Inflammatory macrophage treated with lipopolysaccharide for 4 hours (primary cell): Measurements from ENCODE around the gene NKAIN2.
A peak's percentile ranks its signal among the peaks of the same experiment; 100 is the strongest.

Experiments
- DNase-seq: peaks from one replicate; pipeline ENCODE4 v3.0.0-alpha.2; 2020

The NKAIN2 gene

DNA sequence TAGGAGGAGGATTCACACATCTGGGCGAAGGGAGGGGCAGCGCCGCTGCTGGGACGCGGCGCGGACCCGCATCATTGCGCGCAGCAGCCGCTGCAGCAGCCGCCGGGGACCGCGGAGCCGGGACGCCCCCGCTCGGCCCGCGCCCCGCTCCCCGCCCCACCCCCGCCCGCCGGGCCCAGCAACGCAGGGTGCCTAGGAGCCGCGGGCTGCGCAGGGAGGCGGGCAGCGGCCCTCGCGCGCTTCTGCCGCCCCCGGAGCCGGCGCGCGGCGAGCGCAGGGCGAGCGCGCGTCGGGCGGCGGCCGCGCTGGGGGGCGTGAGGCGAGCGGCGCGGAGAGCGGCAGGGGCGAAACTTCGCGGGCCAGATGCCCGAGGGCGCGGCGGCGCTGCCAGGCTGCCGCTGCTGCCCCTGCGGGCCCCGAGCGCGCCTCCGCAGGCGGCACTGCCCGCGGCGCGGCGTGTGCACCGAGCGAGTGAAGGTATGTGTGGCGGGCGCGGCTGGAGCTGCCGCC lies at the start of gene NKAIN2:
TSS of gene NKAIN2 (plus strand) at position 362 of the 510 bp plus-strand sequence.
- peak; percentile 1 for DNase-seq

- DNase-seq, result no peak
These were observed 44.2 kb upstream of the NKAIN2 start for GRCh38 chr6:123759472-123759871.

DNA sequence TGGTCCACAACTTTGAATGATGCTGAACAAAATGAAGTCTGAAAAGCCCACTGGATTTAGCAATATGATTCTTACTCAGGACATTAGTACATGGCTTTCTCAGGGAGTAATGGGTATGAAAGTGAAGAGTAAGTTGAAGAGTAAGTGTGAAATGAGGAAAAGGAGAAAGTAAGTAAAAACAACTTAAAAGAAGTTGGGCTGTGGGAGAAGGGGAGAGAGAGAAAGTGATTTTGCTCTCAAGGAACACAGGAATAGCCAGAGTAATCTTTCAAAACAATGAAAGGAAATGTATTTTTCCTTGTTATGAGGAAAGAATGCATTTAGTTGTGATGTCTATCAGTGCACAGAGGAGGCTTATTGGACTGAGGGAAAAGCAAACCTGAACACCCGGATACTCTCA lies 39.8 kb upstream of the NKAIN2 start:
- no peak for DNase-seq

- no peak for DNase-seq
These were observed 38.9 kb upstream of the NKAIN2 start for GRCh38 chr6:123764722-123765121.

- DNase-seq, result no peak
These were observed 34.7 kb upstream of the NKAIN2 start for GRCh38 chr6:123768921-123769320.

DNA sequence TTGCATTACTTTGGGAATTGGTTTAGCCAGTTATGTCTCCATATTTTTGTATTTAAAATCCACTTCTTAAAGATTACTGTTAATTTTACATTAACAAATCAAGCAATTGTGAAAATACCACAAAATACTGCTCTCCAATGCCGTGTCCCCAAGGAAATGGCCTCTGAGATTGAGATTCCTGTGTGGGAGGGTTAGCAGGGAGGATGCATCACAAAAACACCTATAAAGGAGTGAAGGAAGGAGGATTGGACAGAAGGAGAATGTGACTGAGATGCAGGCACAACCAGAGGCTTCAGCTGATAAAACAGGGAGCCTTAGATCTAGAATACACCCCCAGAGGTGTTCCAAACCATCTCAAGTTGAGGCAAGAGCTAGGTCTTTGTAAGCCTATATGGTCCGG lies 34.2 kb upstream of the NKAIN2 start:
- DNase-seq, result no peak

GRCh38 chr6:123770247-123770949 lies 33.3 kb upstream of the NKAIN2 start:
- DNase-seq, result no peak

- no peak for DNase-seq
These were observed 32.5 kb upstream of the NKAIN2 start for GRCh38 chr6:123771126-123771525.

DNA sequence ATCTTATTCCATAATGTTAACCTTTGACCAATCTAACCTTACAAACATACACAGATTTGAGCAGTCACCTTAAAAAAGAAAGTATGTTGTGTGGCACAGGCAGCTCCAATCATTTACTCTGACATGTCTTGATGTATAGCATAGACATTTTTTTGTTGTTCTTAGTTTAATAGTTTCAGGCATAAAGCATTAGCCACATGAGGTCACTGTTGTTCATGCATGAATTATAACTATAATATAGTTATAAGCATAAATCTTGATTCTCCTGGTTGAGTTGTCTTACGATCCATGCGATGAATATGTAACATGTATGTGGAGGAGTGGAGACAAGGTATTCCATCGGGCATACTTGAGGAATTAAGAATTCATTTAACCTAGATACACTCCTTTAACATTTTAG lies 26.1 kb upstream of the NKAIN2 start:
- DNase-seq, result no peak

GRCh38 chr6:123780021-123780420 lies 23.6 kb upstream of the NKAIN2 start:
- no peak for DNase-seq

DNA sequence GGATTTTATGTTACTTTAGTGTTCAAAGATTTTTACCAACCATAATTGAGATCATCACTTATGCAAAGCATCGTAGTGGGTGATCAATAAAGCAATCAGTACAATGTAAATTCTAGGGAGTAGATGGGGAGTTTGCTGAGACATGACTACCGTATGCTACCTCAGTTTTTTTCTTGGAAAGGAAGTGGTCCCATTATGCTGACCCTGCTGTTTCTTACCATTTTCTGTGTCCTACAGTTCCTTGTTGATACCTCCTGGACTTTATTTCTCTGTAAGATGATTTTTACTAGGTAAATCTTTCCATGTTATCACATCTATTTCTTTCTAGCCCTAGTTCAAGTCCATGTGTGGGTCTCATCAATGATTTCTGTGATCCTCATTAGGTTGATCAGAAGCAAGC lies 19.3 kb upstream of the NKAIN2 start:
- no peak for DNase-seq

DNA sequence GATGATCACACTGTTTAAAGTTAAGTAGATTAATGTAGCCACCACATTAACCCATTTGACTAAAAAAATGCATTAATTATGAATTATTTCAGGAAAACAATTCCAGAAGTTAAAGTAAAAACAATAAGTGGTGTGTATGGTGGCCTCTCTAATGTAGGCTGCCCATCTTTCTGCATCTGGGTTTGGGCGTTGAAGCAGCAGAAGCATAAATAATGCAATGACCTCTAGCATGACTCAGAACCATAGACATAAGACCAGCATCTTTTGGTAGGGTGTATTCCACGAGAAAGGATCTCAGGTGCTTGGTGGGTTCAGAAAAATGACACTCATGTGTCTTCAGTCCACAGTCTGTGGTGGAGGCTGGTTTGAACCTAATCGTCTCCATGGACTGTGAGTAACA lies 18.6 kb upstream of the NKAIN2 start:
- DNase-seq, result no peak

DNA sequence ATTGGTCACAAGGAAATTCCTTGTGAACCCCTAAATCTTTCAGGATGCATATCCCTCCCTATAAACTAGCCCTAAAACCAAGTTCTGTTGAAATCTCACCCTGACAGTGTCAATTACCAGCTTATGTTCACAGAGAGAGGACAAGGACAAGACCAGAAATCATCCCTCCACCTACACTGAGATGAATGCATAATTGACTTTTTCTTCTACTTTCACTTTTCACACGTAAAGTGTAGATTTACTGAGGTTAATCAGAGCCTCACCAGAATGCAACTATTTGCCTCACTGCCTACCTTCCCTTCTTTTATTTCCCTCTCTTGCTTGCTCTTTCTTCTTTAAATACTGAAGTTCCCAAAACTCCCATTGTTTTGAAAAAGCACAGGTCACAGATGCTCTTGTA lies 15.3 kb upstream of the NKAIN2 start:
- DNase-seq, result no peak

GRCh38 chr6:123794190-123794589 lies 9.5 kb upstream of the NKAIN2 start:
- no peak for DNase-seq

DNA sequence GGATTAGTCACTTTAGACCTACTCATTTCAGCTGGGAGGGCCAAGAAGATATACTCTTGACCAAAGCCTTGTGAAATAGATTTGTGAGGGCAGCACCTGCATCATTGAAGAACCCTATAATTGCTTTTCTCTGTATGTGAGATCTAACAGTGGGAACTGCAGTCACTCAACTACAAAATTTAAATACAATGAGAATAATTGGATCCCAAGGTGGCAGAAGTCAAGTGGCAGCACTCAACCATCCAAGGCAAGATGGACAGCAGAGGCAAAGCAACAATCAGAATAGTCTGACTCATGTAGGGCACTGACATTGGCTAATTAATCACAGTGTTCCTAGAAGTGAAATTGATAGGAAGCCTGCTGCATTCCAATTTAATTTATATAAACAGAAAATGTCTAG lies 8.9 kb upstream of the NKAIN2 start:
- no peak for DNase-seq

DNA sequence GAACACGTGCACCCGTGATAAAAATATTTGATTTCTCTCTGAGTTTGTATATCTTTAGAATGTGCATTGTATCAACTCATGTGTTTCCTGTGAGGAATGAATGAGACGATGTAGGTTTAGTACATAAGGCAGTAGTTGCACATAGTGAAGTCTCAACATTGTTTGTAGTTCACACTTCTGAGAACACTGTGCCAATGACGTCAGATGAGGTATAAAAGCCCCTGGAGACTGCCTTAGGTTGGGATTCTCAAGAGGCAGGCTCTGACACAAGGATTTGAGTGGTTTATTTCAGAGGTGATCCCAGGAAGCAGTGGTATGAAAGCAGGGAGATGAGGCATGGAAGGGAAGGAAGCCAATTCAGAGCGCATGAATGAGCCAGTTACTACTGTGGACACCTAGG lies 2.6 kb upstream of the NKAIN2 start:
- DNase-seq, result no peak

GRCh38 chr6:123802351-123802696 lies 1.3 kb upstream of the NKAIN2 start:
- no peak for DNase-seq

- DNase-seq, result peak; percentile 63
These were observed 765 bp upstream of the NKAIN2 start for GRCh38 chr6:123802697-123803503.

DNA sequence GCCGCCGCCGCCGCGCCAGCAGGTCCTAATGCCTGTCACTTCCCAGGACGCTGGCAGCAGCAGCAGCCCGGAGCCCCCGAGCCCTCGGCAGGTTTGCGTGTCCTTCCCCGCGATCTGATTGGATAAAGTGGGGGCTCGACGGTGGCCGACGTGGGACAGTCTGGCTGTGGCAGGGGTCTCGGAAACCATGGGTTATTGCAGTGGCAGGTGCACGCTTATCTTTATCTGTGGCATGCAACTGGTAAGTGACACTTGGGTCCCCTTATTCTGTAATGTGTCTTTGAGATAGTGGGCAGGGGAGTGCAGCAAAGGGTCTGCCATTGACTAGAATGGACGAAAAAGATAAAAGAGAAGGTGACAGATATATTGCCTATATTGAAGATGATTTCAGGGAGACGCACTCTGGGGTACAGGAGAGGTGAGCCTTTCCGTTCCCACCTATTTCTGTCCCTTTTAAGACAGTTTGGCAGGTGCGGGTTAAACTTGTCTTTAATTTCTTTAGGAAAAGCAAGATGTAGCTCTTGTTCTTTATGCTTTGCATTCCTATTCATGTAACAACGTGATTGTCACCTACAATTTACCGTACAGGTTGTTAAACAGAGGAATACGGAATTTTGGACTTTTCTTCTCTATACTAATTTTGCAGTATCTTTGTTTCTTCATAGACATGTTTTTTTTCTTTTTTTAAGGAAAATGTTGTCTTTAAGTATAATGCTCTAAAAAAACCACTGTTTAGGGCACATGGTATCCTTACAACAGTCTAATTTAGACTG lies 535 bp downstream of the NKAIN2 start:
- no peak for DNase-seq

GRCh38 chr6:123804787-123805540 lies 1.3 kb downstream of the NKAIN2 start:
- no peak for DNase-seq

DNA sequence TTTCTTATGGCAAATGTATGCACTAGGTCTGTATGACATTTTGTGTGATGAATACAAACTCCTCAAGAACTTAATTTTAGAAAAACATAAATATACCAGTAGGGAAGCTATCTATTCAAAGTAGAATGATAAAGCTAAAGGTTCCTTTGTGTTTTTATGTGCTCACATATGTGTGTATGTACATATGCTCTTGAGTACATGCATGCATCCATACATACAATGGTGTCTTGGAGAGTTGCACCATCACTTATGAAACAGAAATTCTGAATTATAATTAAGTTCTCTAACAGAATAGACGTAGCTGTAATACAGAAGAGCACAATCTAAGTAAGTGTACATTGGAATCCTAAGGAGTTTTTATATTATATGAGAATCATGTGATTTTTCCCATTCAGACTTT lies 2.3 kb downstream of the NKAIN2 start:
- DNase-seq, result no peak

- no peak for DNase-seq
These were observed 2.9 kb downstream of the NKAIN2 start for GRCh38 chr6:123806561-123806960.

DNA sequence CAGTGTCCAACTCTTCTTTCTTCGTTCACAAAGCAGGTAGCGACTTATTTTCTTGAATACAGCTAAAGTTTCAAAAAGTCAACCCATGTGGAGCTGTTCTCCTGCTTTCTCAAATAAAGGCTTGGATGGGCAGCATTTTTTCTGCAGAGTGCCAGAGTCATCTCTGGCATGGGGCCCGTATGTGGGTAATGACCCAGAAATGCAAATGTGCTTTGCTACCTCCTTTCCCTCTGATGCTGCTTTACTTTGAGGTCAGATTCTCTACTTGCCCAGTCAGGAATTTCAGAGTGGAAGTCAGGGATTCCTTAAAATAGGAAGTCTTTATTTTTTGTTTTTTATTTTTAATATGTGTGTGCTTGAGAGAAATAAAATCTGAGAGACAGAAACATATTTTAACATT lies 4.9 kb downstream of the NKAIN2 start:
- no peak for DNase-seq
